Measurements from ENCODE around the gene HVCN1. TPM values are rescaled to one million over a fixed set of nuclear protein-coding genes. Genes with fewer than 3 reads are reported as not detected.

The HVCN1 gene
- total and polyA plus RNA-seq, 4 donors = 10.7 to 21.9 (median 14.2) TPM

DNA sequence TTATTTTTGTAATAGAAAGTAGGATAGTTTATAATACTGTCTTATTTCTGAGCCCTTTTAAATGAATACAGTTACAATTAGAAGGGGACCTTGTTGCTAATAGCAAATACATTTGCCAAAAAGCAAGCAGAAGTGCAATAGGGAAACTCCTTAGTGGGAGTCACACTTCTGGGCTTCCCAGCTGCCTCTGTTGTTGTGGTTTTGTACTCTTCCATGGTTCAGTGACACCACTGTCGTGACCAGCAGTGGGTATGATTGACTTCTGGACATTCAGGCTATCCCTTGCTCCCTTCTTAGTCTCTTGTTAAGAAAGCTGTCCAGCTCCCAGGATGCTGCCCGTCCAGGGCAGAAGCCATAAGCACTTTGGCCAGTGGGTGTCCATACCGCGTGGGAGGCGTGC, 52.4 kb downstream of the HVCN1 start:
- H3K9me3 ChIP-seq (ENCODE audit: control insufficient read depth, insufficient read depth, low read length) = no peaks in the 10 kb centered on the region
- WGBS (ENCODE audit: insufficient coverage) = 100% methylated on average over 1 of the region's 5 CpGs
- H3K36me3 ChIP-seq (ENCODE audit: control insufficient read depth, insufficient read depth, low read length) = peaks cover 17% of the 10 kb centered on the region

DNA sequence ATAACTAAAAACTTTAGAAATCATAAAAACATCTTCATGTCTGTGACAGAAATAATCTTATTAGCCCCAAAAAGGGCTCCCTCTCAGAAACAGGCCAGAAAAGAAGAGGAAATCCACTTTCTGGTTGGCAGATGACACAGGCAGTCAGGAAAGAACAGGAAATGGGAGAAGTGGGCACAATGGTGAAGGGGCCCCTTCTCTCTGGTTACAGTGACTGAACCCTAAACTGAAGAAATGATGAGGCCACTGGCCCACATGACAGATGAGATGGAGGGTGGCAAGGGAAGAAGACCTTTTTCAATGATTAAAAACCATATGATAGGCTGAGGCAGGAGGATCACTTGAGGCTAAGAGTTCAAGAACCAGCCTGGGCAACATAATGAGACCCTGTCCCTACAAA, 53.9 kb downstream of the HVCN1 start:
- peaks cover 16% of the 10 kb centered on the region for H3K36me3 ChIP-seq (ENCODE audit: control insufficient read depth, insufficient read depth, low read length)
- peaks cover 5% of the 10 kb centered on the region for H3K4me1 ChIP-seq (ENCODE audit: control insufficient read depth, insufficient read depth, low read length)
- DNase-seq (ENCODE audit: low read depth in 4 of 6, low spot score in 6 of 6) = no peak
- no peak overlapping the region for H3K4me3 ChIP-seq (ENCODE audit: low read depth, low read length)
- no peaks in the 10 kb centered on the region for H3K9me3 ChIP-seq (ENCODE audit: control insufficient read depth, insufficient read depth, low read length)
- H3K27me3 ChIP-seq (ENCODE audit: control insufficient read depth, insufficient read depth, low read length) = no peaks in the 10 kb centered on the region
- H3K27ac ChIP-seq (ENCODE audit: low read depth, low read length) = no peak overlapping the region

More for the DNA sequence above, 52.4 kb downstream of the HVCN1 start:
- H3K4me1 ChIP-seq (ENCODE audit: control insufficient read depth, insufficient read depth, low read length) = peaks cover 10% of the 10 kb centered on the region
- DNase-seq (ENCODE audit: low read depth in 4 of 6, low spot score in 6 of 6) = no peak
- H3K4me3 ChIP-seq (ENCODE audit: low read depth, low read length) = no peak overlapping the region
- H3K27ac ChIP-seq (ENCODE audit: low read depth, low read length) = no peak overlapping the region
- H3K27me3 ChIP-seq (ENCODE audit: control insufficient read depth, insufficient read depth, low read length) = no peaks in the 10 kb centered on the region

- H3K27ac ChIP-seq (ENCODE audit: low read depth, low read length) = no peak overlapping the region
- no peak overlapping the region for H3K4me3 ChIP-seq (ENCODE audit: low read depth, low read length)
- no CpG with 5 or more reads among the region's 8 CpGs for WGBS (ENCODE audit: insufficient coverage)
- DNase-seq (ENCODE audit: low read depth in 4 of 6, low spot score in 6 of 6) = no peak
- no peaks in the 10 kb centered on the region for H3K9me3 ChIP-seq (ENCODE audit: control insufficient read depth, insufficient read depth, low read length)
- no peaks in the 10 kb centered on the region for H3K27me3 ChIP-seq (ENCODE audit: control insufficient read depth, insufficient read depth, low read length)
- H3K36me3 ChIP-seq (ENCODE audit: control insufficient read depth, insufficient read depth, low read length) = peaks cover 24% of the 10 kb centered on the region
- H3K4me1 ChIP-seq (ENCODE audit: control insufficient read depth, insufficient read depth, low read length) = no peaks in the 10 kb centered on the region
These were observed 61.3 kb downstream of the HVCN1 start for GRCh38 chr12:110627500-110628195.

- H3K9me3 ChIP-seq (ENCODE audit: control insufficient read depth, insufficient read depth, low read length) = no peaks in the 10 kb centered on the region
- H3K27ac ChIP-seq (ENCODE audit: low read depth, low read length) = no peak overlapping the region
- peaks cover 29% of the 10 kb centered on the region for H3K36me3 ChIP-seq (ENCODE audit: control insufficient read depth, insufficient read depth, low read length)
- H3K4me1 ChIP-seq (ENCODE audit: control insufficient read depth, insufficient read depth, low read length) = no peaks in the 10 kb centered on the region
- DNase-seq (ENCODE audit: low read depth in 4 of 6, low spot score in 6 of 6) = no peak
- 94% methylated on average over 1 of the region's 3 CpGs for WGBS (ENCODE audit: insufficient coverage)
- H3K4me3 ChIP-seq (ENCODE audit: low read depth, low read length) = no peak overlapping the region
- H3K27me3 ChIP-seq (ENCODE audit: control insufficient read depth, insufficient read depth, low read length) = no peaks in the 10 kb centered on the region
These were observed 66.3 kb downstream of the HVCN1 start for GRCh38 chr12:110622582-110622981.

DNA sequence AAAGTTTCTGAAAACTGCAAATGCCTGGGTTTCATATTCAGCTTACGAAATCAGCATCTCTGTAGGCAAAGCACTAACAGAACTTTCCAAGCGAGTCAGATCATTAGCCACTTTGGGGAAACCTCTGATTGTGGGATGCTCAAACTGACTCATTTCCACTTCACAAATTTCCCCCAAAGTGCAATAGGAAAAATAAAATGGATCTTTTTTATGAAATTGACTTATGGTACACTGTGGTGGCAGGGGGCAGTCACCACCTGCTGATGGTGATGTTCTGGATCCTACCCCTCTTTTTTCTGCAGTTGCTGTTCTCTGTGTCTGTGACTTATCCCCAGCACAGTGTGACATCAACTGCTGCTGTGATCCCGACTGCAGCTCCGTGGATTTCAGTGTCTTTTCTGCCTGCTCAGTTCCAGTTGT, 69.4 kb downstream of the HVCN1 start:
- Histone ChIP-seq H3K36me3 (ENCODE audit: control insufficient read depth, insufficient read depth, low read length) (peaks cover 26% of the 10 kb centered on the region), H3K27me3 (ENCODE audit: control insufficient read depth, insufficient read depth, low read length) (no peaks in the 10 kb centered on the region), H3K9me3 (ENCODE audit: control insufficient read depth, insufficient read depth, low read length) (no peaks in the 10 kb centered on the region), H3K27ac (ENCODE audit: low read depth, low read length) (no peak overlapping the region), H3K4me3 (ENCODE audit: low read depth, low read length) (no peak overlapping the region), H3K4me1 (ENCODE audit: control insufficient read depth, insufficient read depth, low read length) (no peaks in the 10 kb centered on the region)
- 50% methylated on average over 2 of the region's 4 CpGs for WGBS (ENCODE audit: insufficient coverage)
- no peak for DNase-seq (ENCODE audit: low read depth in 4 of 6, low spot score in 6 of 6)

DNA sequence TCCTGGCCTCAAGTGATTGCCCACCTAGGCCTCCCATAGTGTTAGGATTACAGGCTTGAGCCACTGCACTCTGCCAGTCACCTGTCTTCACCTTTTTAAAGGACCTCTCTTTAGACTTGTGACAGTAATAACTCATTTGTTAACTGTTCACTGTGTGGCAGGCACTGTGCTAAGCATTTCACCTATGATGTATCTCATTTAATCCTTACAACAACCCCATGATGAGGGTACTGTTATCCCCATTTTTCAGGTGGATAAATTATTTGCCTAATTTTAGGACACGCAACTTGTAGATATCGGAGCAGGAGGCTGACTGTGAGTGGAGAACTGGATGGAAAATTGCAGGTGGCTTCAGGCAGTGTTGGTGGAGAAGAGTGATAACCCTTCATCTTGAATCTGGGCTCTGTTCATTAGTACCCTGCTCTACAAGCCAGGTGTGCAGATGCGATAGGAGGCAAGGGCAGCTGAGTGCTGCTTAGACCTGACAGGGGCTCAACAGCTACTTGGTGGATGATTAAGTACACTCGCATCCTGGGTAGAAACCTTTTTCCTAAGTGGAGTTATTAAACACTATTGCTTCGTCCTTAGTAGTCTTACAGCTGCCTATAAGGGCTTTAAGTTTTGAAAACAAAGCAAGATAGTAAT, 72.3 kb downstream of the HVCN1 start:
- Histone ChIP-seq H3K4me3 (ENCODE audit: low read depth, low read length) (no peak overlapping the region), H3K4me1 (ENCODE audit: control insufficient read depth, insufficient read depth, low read length) (peaks cover 10% of the 10 kb centered on the region), H3K27me3 (ENCODE audit: control insufficient read depth, insufficient read depth, low read length) (no peaks in the 10 kb centered on the region), H3K9me3 (ENCODE audit: control insufficient read depth, insufficient read depth, low read length) (no peaks in the 10 kb centered on the region), H3K36me3 (ENCODE audit: control insufficient read depth, insufficient read depth, low read length) (peaks cover 7% of the 10 kb centered on the region), H3K27ac (ENCODE audit: low read depth, low read length) (no peak overlapping the region)
- 100% methylated on average over 3 of the region's 5 CpGs for WGBS (ENCODE audit: insufficient coverage)
- DNase-seq (ENCODE audit: low read depth in 4 of 6, low spot score in 6 of 6) = no peak

GRCh38 chr12:110615171-110615570, 73.7 kb downstream of the HVCN1 start:
- WGBS (ENCODE audit: insufficient coverage) = 94% methylated on average over 5 of the region's 8 CpGs
- H3K9me3 ChIP-seq (ENCODE audit: control insufficient read depth, insufficient read depth, low read length) = no peaks in the 10 kb centered on the region
- DNase-seq (ENCODE audit: low read depth in 4 of 6, low spot score in 6 of 6) = no peak
- H3K27me3 ChIP-seq (ENCODE audit: control insufficient read depth, insufficient read depth, low read length) = no peaks in the 10 kb centered on the region
- no peak overlapping the region for H3K4me3 ChIP-seq (ENCODE audit: low read depth, low read length)
- H3K36me3 ChIP-seq (ENCODE audit: control insufficient read depth, insufficient read depth, low read length) = peaks cover 7% of the 10 kb centered on the region
- no peak overlapping the region for H3K27ac ChIP-seq (ENCODE audit: low read depth, low read length)
- H3K4me1 ChIP-seq (ENCODE audit: control insufficient read depth, insufficient read depth, low read length) = peaks cover 10% of the 10 kb centered on the region

DNA sequence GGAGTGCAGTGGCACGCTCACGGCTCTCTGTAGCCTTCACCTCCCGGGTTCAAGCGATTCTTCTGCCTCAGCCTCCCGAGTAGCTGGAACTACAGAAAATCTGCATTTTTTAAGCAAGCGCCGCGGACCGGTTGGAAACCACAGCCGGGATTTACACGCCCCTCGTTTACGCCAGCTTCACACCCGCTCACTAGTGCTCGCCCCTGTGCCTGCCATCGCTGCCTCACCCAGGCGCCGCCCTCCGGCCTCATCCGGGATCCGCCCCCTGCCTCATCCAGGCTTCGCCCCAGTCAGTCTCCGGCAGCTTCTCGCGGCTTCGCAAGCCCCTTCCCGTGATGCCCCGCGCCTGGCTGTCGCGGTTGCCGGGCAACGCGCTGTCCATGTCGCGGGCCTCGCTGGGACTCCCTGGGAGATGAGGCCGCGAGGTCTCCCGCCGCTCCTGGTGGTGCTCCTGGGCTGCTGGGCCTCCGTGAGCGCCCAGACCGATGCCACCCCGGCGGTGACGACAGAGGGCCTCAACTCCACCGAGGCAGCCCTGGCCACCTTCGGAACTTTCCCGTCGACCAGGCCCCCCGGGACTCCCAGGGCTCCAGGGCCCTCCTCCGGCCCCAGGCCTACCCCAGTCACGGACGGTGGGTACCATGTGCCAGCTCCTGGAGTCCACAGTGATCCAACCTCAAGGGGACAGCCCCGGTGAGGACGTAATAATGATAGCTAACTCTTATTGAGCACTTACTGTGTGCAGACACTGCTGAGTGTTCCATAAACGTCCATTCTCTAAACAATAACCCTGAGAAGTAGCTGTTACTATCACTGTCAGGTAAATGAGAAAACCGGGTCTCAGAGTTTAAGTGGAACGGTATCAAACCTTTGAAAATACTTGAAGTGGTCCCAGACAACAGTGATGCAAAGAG, 74.9 kb downstream of the HVCN1 start, which contains the start of gene TCTN1:
Gene TCTN1 (plus strand): TSS at position 359 of the 914 bp plus-strand sequence. CDS start 54 bp downstream, at position 413.
- H3K27me3 ChIP-seq (ENCODE audit: control insufficient read depth, insufficient read depth, low read length) = no peaks in the 10 kb centered on the region
- peak within 1 kb of the TSS; percentile 44 for H3K27ac ChIP-seq (ENCODE audit: low read depth, low read length)
- DNase-seq (ENCODE audit: low read depth in 4 of 6, low spot score in 6 of 6) = peak; percentile 78 to 98 (median 86)
- H3K4me3 ChIP-seq (ENCODE audit: low read depth, low read length) = peak within 1 kb of the TSS; percentile 78
- H3K4me1 ChIP-seq (ENCODE audit: control insufficient read depth, insufficient read depth, low read length) = peaks cover 10% of the 10 kb centered on the region
- WGBS (ENCODE audit: insufficient coverage) = under 1% methylated on average over 59 of the region's 60 CpGs
- H3K36me3 ChIP-seq (ENCODE audit: control insufficient read depth, insufficient read depth, low read length) = peaks cover 4% of the 10 kb centered on the region
- H3K9me3 ChIP-seq (ENCODE audit: control insufficient read depth, insufficient read depth, low read length) = no peaks in the 10 kb centered on the region

- peak overlapping the region; percentile 78 for H3K4me3 ChIP-seq (ENCODE audit: low read depth, low read length)
- WGBS (ENCODE audit: insufficient coverage) = 70% methylated on average over 5 of the region's 23 CpGs
- H3K27ac ChIP-seq (ENCODE audit: low read depth, low read length) = peak overlapping the region; percentile 44
- peaks cover 10% of the 10 kb centered on the region for H3K4me1 ChIP-seq (ENCODE audit: control insufficient read depth, insufficient read depth, low read length)
- peaks cover 4% of the 10 kb centered on the region for H3K36me3 ChIP-seq (ENCODE audit: control insufficient read depth, insufficient read depth, low read length)
- DNase-seq (ENCODE audit: low read depth in 4 of 6, low spot score in 6 of 6) = peak in 1 of 6 donors; percentile 6
- H3K27me3 ChIP-seq (ENCODE audit: control insufficient read depth, insufficient read depth, low read length) = no peaks in the 10 kb centered on the region
- no peaks in the 10 kb centered on the region for H3K9me3 ChIP-seq (ENCODE audit: control insufficient read depth, insufficient read depth, low read length)
These were observed 75.7 kb downstream of the HVCN1 start for GRCh38 chr12:110613071-110613770.

Data from spinal cord (tissue), 10 donors.